Hippocampal formation (tissue), 2 donors: Measurements from ENCODE around the gene SLC2A14.
"Not testable (repeated sequence)": the region's sequence is repeated elsewhere in the genome, so short reads cannot be mapped to it uniquely, and the experiment has no call there.

ENCODE experiments used
- DNase-seq, 2 donors: peaks; one replicate each; lab custom pipeline; 2025; lab: John Stamatoyannopoulos, UW

SLC2A14 gene

GRCh38 chr12:7872566-7873319, at the start of gene SLC2A14:
SLC2A14 (minus strand) TSS chr12:7872915; CDS start chr12:7869880, 3,035 bp downstream.
- DNase-seq, result no peak

- not testable (repeated sequence) for DNase-seq
These were observed 48.5 kb upstream of the SLC2A14 start for GRCh38 chr12:7921181-7921580.

GRCh38 chr12:7918268-7918590, 45.5 kb upstream of the SLC2A14 start:
- not testable (repeated sequence) for DNase-seq

- DNase-seq, result no peak
These were observed 44.9 kb upstream of the SLC2A14 start for GRCh38 chr12:7917392-7918267.

GRCh38 chr12:7916936-7917335, 44.2 kb upstream of the SLC2A14 start:
- DNase-seq, result no peak

- no peak for DNase-seq
These were observed 43.1 kb upstream of the SLC2A14 start for GRCh38 chr12:7915661-7916403.

GRCh38 chr12:7910106-7910505, 37.4 kb upstream of the SLC2A14 start:
- not testable (repeated sequence) for DNase-seq

- DNase-seq, result no peak
These were observed 34.3 kb upstream of the SLC2A14 start for GRCh38 chr12:7907009-7907408.

- not testable (repeated sequence) for DNase-seq
These were observed 33.6 kb upstream of the SLC2A14 start for GRCh38 chr12:7906303-7906702.

GRCh38 chr12:7905600-7906125, 32.9 kb upstream of the SLC2A14 start:
- not testable (repeated sequence) for DNase-seq

- no peak for DNase-seq
These were observed 32.4 kb upstream of the SLC2A14 start for GRCh38 chr12:7905071-7905470.

GRCh38 chr12:7902416-7902815, 29.7 kb upstream of the SLC2A14 start:
- DNase-seq, result not testable (repeated sequence)

- DNase-seq, result no peak
These were observed 27.0 kb upstream of the SLC2A14 start for GRCh38 chr12:7899755-7900154.

- not testable (repeated sequence) for DNase-seq
These were observed 24.0 kb upstream of the SLC2A14 start for GRCh38 chr12:7896726-7897125.

- no peak for DNase-seq
These were observed 19.7 kb upstream of the SLC2A14 start for GRCh38 chr12:7892186-7892980.

- DNase-seq, result no peak
These were observed 12.0 kb upstream of the SLC2A14 start for GRCh38 chr12:7884689-7885088.

- not testable (repeated sequence) for DNase-seq
These were observed 9.0 kb upstream of the SLC2A14 start for GRCh38 chr12:7881736-7882120.

GRCh38 chr12:7880952-7881735, 8.4 kb upstream of the SLC2A14 start:
- not testable (repeated sequence) for DNase-seq

GRCh38 chr12:7879246-7879645, 6.5 kb upstream of the SLC2A14 start:
- DNase-seq, result no peak

- DNase-seq, result no peak
These were observed 4.7 kb upstream of the SLC2A14 start for GRCh38 chr12:7877420-7877819.
